ENCODE results near the gene HMHB1.

HMHB1 gene

DNA sequence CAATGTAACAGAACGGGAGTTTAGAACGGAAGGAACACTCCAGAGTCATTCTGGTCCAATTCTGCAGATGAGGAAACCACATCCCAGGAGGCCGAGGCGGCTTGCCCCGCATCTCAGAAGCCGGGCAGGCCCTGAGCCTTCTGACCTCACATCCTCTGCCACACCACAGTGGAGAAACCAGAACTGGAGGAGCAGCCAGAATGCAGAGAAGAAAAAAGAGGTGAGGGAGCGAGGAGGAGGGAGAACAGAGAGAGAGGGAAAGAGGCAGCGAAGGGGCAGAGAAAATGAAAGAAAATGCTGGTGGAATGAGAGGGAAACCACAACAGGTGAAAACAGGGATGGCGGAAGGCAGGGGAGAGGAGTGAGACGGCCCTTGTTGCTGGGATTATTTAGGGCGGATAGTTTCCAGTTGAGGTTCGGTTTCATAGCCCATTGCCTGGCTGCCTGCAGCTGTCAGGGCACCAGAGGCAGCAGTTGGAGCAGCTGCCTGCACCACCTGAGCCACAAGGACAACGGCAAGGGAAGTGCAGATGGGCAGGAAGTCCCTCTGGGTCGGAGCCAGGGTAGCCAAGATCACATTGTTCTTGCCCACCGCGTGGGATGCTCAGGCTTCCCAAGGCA lies at the start of gene HMHB1:
Gene HMHB1 (plus strand): TSS at position 77 of the 621 bp plus-strand sequence.
- Histone ChIP-seq H3K9ac (ENCODE audit: low read length) (no peak within 1 kb of the TSS), H3K27me3 (ENCODE audit: control insufficient read depth, insufficient read depth, low read length) (no peaks in the 10 kb centered on the region), H3K4me3 (ENCODE audit: low read length) (no peak within 1 kb of the TSS), H3K27ac (ENCODE audit: low read depth, low read length) (no peak within 1 kb of the TSS), H3K36me3 (ENCODE audit: control insufficient read depth, insufficient read depth, low read length) (no peaks in the 10 kb centered on the region), H3K4me1 (ENCODE audit: control insufficient read depth, insufficient read depth, low read length) (no peaks in the 10 kb centered on the region)

DNA sequence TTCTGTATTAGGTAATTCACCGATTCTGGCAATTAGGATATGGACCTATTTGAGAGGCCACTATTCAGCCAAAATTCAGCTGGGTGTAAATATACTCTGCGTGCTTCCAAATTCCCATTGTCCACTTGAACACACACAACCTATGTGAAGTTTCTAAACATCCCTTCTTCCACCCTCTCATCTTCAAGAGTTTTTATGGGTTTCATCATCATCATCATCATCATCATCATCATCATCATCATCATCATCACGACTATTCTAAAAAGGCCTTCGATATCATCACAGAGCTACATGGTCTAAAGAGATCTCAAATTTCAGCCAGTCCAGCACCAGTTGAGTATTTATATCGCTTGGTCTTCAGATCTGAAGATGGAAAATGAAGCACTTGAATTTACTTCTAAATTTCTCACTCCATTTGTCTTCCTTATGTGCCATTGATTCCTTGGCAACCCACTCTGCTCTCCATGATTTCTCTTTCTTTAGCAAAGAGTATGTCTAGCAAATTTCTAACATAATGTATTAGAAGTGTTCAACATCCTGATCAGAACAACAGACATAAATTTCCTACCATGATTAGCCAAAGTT lies 49.2 kb upstream of the HMHB1 start:
- Histone ChIP-seq H3K27me3 (ENCODE audit: control insufficient read depth, insufficient read depth, low read length) (no peaks in the 10 kb centered on the region), H3K4me1 (ENCODE audit: control insufficient read depth, insufficient read depth, low read length) (peaks cover 3% of the 10 kb centered on the region), H3K9ac (ENCODE audit: low read length) (no peak overlapping the region), H3K27ac (ENCODE audit: low read depth, low read length) (no peak overlapping the region), H3K36me3 (ENCODE audit: control insufficient read depth, insufficient read depth, low read length) (no peaks in the 10 kb centered on the region), H3K4me3 (ENCODE audit: low read length) (no peak overlapping the region)

DNA sequence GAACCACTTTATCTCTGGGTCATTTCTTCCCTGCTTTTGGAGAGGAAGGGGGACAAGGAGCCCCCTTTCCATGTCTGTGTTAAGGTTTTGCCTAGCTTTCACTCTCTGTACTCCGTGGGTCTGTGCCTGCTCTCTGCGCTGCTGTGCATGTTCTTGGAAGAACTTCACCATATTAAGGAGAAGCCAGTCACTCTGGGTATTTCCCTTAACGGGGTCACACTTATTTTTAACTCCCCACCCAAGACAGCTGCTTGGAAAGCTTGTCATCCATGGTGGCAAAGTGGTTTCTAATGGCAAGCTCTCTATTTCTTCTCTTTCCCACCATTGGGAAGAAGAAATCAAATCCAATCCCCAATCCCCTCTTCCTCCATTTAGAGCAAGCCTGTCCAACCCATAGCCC lies 44.8 kb upstream of the HMHB1 start:
- Histone ChIP-seq H3K4me3 (ENCODE audit: low read length) (no peak overlapping the region), H3K9ac (ENCODE audit: low read length) (no peak overlapping the region), H3K36me3 (ENCODE audit: control insufficient read depth, insufficient read depth, low read length) (no peaks in the 10 kb centered on the region), H3K4me1 (ENCODE audit: control insufficient read depth, insufficient read depth, low read length) (peaks cover 3% of the 10 kb centered on the region), H3K27me3 (ENCODE audit: control insufficient read depth, insufficient read depth, low read length) (no peaks in the 10 kb centered on the region), H3K27ac (ENCODE audit: low read depth, low read length) (no peak overlapping the region)

DNA sequence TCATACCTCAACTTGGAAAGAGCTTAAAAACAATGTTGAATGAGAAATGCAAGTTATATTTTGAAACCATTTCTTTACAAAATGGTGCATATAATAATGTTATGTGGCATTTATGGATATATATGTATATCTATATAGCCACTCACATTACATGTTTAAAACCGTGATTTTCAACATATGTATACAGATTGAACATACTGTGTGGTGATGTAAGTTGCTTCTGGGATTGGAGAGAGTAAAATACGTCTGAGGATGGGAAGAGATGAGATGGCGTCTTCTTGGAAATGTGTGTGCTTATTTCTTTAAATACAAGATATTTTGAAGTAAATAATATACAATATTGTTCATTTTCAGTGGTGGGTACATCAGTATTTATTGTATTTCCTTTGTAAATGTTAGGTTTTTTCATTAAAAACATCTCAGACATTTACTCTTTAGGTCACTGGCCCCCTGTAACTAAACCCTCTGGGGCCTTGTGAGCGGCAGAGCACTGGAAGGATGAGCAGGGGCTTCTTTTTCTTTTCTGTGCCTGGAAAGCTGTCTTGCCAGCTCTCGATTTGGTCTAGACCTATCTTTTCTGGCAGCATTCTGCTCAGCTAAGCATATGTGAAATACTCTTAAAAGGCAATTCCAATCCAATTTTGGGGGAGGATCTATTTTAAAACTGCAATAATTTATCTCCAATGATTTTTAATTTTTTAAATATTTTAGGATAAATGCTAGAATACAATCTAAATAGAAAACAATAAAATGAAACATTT lies 42.8 kb upstream of the HMHB1 start:
- Histone ChIP-seq H3K27ac (ENCODE audit: low read depth, low read length) (no peak overlapping the region), H3K4me1 (ENCODE audit: control insufficient read depth, insufficient read depth, low read length) (peaks cover 3% of the 10 kb centered on the region), H3K36me3 (ENCODE audit: control insufficient read depth, insufficient read depth, low read length) (no peaks in the 10 kb centered on the region), H3K27me3 (ENCODE audit: control insufficient read depth, insufficient read depth, low read length) (no peaks in the 10 kb centered on the region), H3K4me3 (ENCODE audit: low read length) (no peak overlapping the region), H3K9ac (ENCODE audit: low read length) (no peak overlapping the region)

DNA sequence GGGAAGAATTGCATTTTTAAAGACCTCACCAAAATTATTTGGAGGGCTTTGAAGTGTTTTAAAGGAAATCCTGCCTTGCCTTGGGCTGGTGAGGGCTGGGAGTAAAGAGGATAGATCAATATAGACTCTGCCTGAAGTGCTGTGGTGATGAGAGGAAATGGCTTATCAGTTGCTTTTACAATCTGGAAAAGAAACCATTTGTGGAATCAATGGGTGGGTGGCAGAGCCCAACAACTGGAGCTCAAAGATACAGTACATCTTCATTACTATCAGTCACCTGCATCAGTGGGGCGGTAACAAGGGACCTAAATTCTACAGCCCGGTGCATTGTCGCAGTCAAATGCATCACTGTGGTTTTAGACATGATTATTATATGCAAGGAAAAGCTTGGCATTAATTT lies 41.5 kb upstream of the HMHB1 start:
- H3K4me1 ChIP-seq (ENCODE audit: control insufficient read depth, insufficient read depth, low read length) = peaks cover 3% of the 10 kb centered on the region
- H3K27me3 ChIP-seq (ENCODE audit: control insufficient read depth, insufficient read depth, low read length) = no peaks in the 10 kb centered on the region
- H3K36me3 ChIP-seq (ENCODE audit: control insufficient read depth, insufficient read depth, low read length) = no peaks in the 10 kb centered on the region
- H3K4me3 ChIP-seq (ENCODE audit: low read length) = no peak overlapping the region
- H3K9ac ChIP-seq (ENCODE audit: low read length) = no peak overlapping the region
- H3K27ac ChIP-seq (ENCODE audit: low read depth, low read length) = no peak overlapping the region

DNA sequence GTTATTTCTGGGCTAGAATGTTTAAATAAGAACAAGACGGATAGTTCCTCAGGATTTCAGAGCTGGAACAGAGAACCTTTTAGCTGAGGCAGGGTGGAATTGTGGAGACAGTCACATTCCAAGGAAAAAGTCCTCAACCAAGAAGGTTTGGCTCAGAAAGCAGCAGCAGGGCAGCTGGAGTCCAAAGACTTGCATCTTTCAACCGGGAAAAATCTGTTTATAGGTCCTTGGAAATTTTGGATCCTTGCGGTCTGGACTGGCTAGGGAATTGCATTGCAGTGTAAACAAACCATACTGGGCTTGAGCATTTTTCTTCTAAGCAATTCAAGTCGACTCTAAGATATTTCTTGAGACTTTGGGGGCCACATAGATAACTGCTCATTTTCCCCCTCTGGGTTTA lies 40.8 kb upstream of the HMHB1 start:
- H3K36me3 ChIP-seq (ENCODE audit: control insufficient read depth, insufficient read depth, low read length) = no peaks in the 10 kb centered on the region

DNA sequence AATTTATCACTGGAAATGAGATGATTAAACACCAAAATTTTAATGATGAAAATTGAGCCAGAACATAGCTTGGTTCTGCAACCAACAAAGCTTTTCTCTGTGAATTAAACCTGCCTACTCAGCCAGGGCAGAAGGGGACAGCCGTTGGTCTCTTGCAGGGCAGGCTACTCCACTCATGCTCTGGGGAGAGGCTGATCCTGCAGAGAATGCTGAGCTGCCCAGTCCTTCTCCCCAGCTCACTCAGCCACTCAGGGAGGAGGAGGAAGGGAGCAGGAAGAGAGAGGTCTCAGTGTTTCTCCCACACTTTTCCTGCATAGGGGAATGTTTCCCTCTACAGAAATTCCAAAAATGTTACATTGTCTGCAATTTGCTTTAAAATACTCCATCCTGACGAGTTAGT lies 40.4 kb upstream of the HMHB1 start:
- Histone ChIP-seq H3K4me1 (ENCODE audit: control insufficient read depth, insufficient read depth, low read length) (peaks cover 3% of the 10 kb centered on the region), H3K36me3 (ENCODE audit: control insufficient read depth, insufficient read depth, low read length) (no peaks in the 10 kb centered on the region), H3K4me3 (ENCODE audit: low read length) (no peak overlapping the region), H3K27ac (ENCODE audit: low read depth, low read length) (no peak overlapping the region), H3K27me3 (ENCODE audit: control insufficient read depth, insufficient read depth, low read length) (no peaks in the 10 kb centered on the region), H3K9ac (ENCODE audit: low read length) (no peak overlapping the region)

More for the DNA sequence above, 40.8 kb upstream of the HMHB1 start:
- H3K4me1 ChIP-seq (ENCODE audit: control insufficient read depth, insufficient read depth, low read length) = peaks cover 3% of the 10 kb centered on the region
- no peak overlapping the region for H3K9ac ChIP-seq (ENCODE audit: low read length)
- no peaks in the 10 kb centered on the region for H3K27me3 ChIP-seq (ENCODE audit: control insufficient read depth, insufficient read depth, low read length)
- H3K4me3 ChIP-seq (ENCODE audit: low read length) = no peak overlapping the region
- H3K27ac ChIP-seq (ENCODE audit: low read depth, low read length) = no peak overlapping the region

DNA sequence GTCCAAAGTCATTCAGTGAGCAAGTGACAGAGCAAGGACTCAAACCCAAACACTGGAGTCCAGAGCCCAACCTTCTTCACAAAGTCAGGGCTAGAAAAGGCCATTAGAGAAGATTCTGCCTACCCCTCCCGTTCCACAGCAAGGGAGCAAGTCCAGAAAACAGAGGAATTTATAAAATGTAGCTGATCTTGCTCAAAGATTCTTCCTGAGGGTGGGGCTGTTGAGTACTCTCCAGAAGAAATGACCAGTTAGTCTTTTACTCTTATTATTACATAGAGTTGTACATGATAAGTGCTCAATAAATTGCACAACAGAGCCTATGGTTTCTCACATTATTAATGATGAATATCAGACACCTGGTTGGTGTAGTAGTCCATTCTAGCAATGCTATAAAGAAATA lies 39.3 kb upstream of the HMHB1 start:
- Histone ChIP-seq H3K9ac (ENCODE audit: low read length) (no peak overlapping the region), H3K27ac (ENCODE audit: low read depth, low read length) (no peak overlapping the region), H3K36me3 (ENCODE audit: control insufficient read depth, insufficient read depth, low read length) (no peaks in the 10 kb centered on the region), H3K4me1 (ENCODE audit: control insufficient read depth, insufficient read depth, low read length) (peaks cover 3% of the 10 kb centered on the region), H3K27me3 (ENCODE audit: control insufficient read depth, insufficient read depth, low read length) (no peaks in the 10 kb centered on the region), H3K4me3 (ENCODE audit: low read length) (no peak overlapping the region)

DNA sequence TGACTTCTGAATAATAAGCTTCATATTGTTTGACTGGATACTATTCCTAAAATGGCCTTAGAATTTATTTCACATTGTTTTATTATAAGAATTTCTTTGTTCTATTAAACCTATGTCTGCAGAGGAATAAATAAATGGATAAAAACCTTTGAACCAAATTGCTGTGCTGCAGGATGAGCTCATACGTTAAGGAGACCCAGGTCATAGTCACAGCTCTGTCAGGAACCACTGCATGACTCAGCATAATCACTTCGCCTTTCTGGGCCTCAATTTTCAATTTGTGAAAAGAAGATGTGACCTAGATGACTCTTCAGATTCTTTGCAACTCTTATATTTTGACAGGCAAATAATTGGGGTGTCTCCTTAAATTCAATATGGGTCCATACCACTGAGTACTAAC lies 36.7 kb upstream of the HMHB1 start:
- Histone ChIP-seq H3K4me3 (ENCODE audit: low read length) (no peak overlapping the region), H3K9ac (ENCODE audit: low read length) (no peak overlapping the region), H3K27me3 (ENCODE audit: control insufficient read depth, insufficient read depth, low read length) (no peaks in the 10 kb centered on the region), H3K36me3 (ENCODE audit: control insufficient read depth, insufficient read depth, low read length) (no peaks in the 10 kb centered on the region), H3K4me1 (ENCODE audit: control insufficient read depth, insufficient read depth, low read length) (peaks cover 3% of the 10 kb centered on the region), H3K27ac (ENCODE audit: low read depth, low read length) (no peak overlapping the region)

DNA sequence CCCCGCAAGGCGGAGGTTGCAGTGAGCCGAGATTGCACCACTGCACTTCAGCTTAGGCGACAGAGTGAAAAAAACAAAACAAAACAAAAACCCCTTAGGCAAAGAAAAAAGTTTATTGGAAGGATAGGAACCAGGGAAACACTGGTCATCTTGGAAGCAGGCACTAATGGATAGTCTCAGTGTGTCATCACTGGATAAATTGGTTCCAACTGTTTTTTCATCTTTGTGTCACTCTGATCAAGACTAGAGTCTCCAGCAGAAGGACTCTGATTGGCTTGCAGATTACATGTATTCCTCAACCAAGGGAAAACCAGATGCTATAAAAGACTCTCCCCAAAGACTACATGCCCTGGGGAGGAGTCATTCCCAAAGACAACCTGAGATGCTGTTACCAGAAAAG lies 35.0 kb upstream of the HMHB1 start:
- Histone ChIP-seq H3K4me1 (ENCODE audit: control insufficient read depth, insufficient read depth, low read length) (no peaks in the 10 kb centered on the region), H3K36me3 (ENCODE audit: control insufficient read depth, insufficient read depth, low read length) (no peaks in the 10 kb centered on the region), H3K9ac (ENCODE audit: low read length) (no peak overlapping the region), H3K27me3 (ENCODE audit: control insufficient read depth, insufficient read depth, low read length) (no peaks in the 10 kb centered on the region), H3K27ac (ENCODE audit: low read depth, low read length) (no peak overlapping the region), H3K4me3 (ENCODE audit: low read length) (no peak overlapping the region)

DNA sequence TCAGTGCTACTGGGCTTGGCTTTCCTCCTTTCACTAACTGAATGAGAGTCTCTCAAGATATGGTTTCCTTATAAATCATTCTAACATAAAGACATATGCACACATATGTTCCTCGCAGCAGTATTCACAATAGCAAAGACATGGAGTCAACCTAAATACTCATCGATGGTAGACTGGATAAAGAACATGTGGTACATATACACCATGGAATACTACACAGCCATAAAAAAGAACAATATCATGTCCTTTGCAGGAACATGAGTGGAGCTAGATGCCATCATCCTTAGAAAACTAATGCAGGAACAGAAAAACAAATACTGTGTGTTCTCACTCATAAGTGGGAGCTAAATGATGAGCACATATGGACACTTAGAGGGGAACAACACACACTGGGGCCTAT lies 32.5 kb upstream of the HMHB1 start:
- H3K27me3 ChIP-seq (ENCODE audit: control insufficient read depth, insufficient read depth, low read length) = no peaks in the 10 kb centered on the region
- no peak overlapping the region for H3K27ac ChIP-seq (ENCODE audit: low read depth, low read length)
- no peak overlapping the region for H3K9ac ChIP-seq (ENCODE audit: low read length)
- no peaks in the 10 kb centered on the region for H3K4me1 ChIP-seq (ENCODE audit: control insufficient read depth, insufficient read depth, low read length)
- H3K4me3 ChIP-seq (ENCODE audit: low read length) = no peak overlapping the region
- no peaks in the 10 kb centered on the region for H3K36me3 ChIP-seq (ENCODE audit: control insufficient read depth, insufficient read depth, low read length)

DNA sequence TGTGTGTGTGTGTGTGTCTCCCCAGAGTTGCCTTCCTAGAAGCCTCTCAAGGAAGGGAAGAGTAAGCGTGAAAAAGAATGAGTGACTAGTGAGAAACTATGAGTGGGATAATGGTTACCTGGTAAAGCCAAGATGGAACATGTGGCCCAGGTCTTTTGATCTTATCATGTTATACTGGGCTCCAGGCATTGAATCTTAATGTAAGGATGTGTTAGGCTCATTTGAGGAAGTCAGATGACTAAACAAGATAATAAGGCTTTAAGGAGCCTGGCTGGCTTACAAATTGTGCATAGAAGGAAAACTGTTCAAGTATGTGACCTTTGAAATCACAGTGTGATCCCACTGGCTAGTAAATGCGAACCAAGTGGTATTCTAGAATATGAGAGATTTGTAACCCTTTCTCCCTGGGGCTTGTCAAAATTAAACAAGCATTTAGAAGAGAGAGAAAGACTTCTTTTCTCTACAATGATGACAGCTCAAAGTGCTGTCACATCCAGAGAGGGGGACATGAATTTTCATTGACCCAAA lies 29.9 kb upstream of the HMHB1 start:
- Histone ChIP-seq H3K27ac (ENCODE audit: low read depth, low read length) (no peak overlapping the region), H3K4me3 (ENCODE audit: low read length) (no peak overlapping the region), H3K36me3 (ENCODE audit: control insufficient read depth, insufficient read depth, low read length) (no peaks in the 10 kb centered on the region), H3K9ac (ENCODE audit: low read length) (no peak overlapping the region), H3K4me1 (ENCODE audit: control insufficient read depth, insufficient read depth, low read length) (no peaks in the 10 kb centered on the region), H3K27me3 (ENCODE audit: control insufficient read depth, insufficient read depth, low read length) (no peaks in the 10 kb centered on the region)

Data from rectal smooth muscle tissue (tissue), 1 donor.